ENCODE results near the gene WRAP73.
"Not testable (repeated sequence)": the region's sequence is repeated elsewhere in the genome, so short reads cannot be mapped to it uniquely, and the experiment has no call there.

Gene WRAP73

GRCh38 chr1:3631320-3632260, 18.3 kb downstream of the WRAP73 start:
- DNase-seq (ENCODE audit: low read depth in 2 of 2, low spot score in 1 of 2), result no peak

GRCh38 chr1:3630914-3631313, 19.0 kb downstream of the WRAP73 start:
- DNase-seq (ENCODE audit: low read depth in 2 of 2, low spot score in 1 of 2), result no peak

- DNase-seq (ENCODE audit: low read depth in 2 of 2, low spot score in 1 of 2), result no peak
Observed at GRCh38 chr1:3630161-3630611, 19.7 kb downstream of the WRAP73 start.

- DNase-seq (ENCODE audit: low read depth in 2 of 2, low spot score in 1 of 2), result no peak
Observed at GRCh38 chr1:3629561-3630160, 20.2 kb downstream of the WRAP73 start.

- DNase-seq (ENCODE audit: low read depth in 2 of 2, low spot score in 1 of 2), result no peak
Observed at GRCh38 chr1:3628445-3628844, 21.5 kb downstream of the WRAP73 start.

GRCh38 chr1:3627515-3628253, 22.2 kb downstream of the WRAP73 start:
- no peak for DNase-seq (ENCODE audit: low read depth in 2 of 2, low spot score in 1 of 2)

GRCh38 chr1:3626025-3626424, 23.9 kb downstream of the WRAP73 start:
- no peak for DNase-seq (ENCODE audit: low read depth in 2 of 2, low spot score in 1 of 2)

- DNase-seq (ENCODE audit: low read depth in 2 of 2, low spot score in 1 of 2), result peak in 1 of 2 donors; percentile 6
Observed at GRCh38 chr1:3625151-3625907, 24.6 kb downstream of the WRAP73 start.

GRCh38 chr1:3624200-3625136, 25.4 kb downstream of the WRAP73 start, which contains the start of gene TPRG1L:
TPRG1L (plus strand) TSS chr1:3625015; CDS start chr1:3625073, 58 bp downstream.
- peak; percentile 93 to 96 for DNase-seq (ENCODE audit: low read depth in 2 of 2, low spot score in 1 of 2)

- no peak for DNase-seq (ENCODE audit: low read depth in 2 of 2, low spot score in 1 of 2)
Observed at GRCh38 chr1:3623441-3624199, 26.3 kb downstream of the WRAP73 start.

GRCh38 chr1:3622102-3622501, 27.8 kb downstream of the WRAP73 start:
- DNase-seq (ENCODE audit: low read depth in 2 of 2, low spot score in 1 of 2), result not testable (repeated sequence)

GRCh38 chr1:3621151-3621671, 28.7 kb downstream of the WRAP73 start:
- not testable (repeated sequence) for DNase-seq (ENCODE audit: low read depth in 2 of 2, low spot score in 1 of 2)

- no peak for DNase-seq (ENCODE audit: low read depth in 2 of 2, low spot score in 1 of 2)
Observed at GRCh38 chr1:3620708-3621107, 29.2 kb downstream of the WRAP73 start.

- peak; percentile 40 to 65 for DNase-seq (ENCODE audit: low read depth in 2 of 2, low spot score in 1 of 2)
Observed at GRCh38 chr1:3618881-3619671, 30.8 kb downstream of the WRAP73 start.

- DNase-seq (ENCODE audit: low read depth in 2 of 2, low spot score in 1 of 2), result no peak
Observed at GRCh38 chr1:3618531-3618880, 31.4 kb downstream of the WRAP73 start.

GRCh38 chr1:3617806-3618345, 32.0 kb downstream of the WRAP73 start:
- DNase-seq (ENCODE audit: low read depth in 2 of 2, low spot score in 1 of 2), result no peak

- no peak for DNase-seq (ENCODE audit: low read depth in 2 of 2, low spot score in 1 of 2)
Observed at GRCh38 chr1:3616861-3617260, 33.0 kb downstream of the WRAP73 start.
